Measurements from ENCODE around the gene HNRNPLL.
"Not testable (repeated sequence)": the region's sequence is repeated elsewhere in the genome, so short reads cannot be mapped to it uniquely, and the experiment has no call there.

HNRNPLL gene

GRCh38 chr2:38610851-38611801 lies 8.4 kb upstream of the HNRNPLL start:
- TF ChIP-seq CTCF (IDR thresholded peaks at IDR 0.05; ENCODE audit: low read depth, low read length, missing control alignments): no peak
- peak; percentile 77 for DNase-seq (ENCODE audit: low read depth)
- H3K4me3 ChIP-seq (ENCODE audit: low read depth, low read length): no peak overlapping the region

GRCh38 chr2:38609246-38609645 lies 6.5 kb upstream of the HNRNPLL start:
- not testable (repeated sequence) for H3K4me3 ChIP-seq (ENCODE audit: low read depth, low read length); DNase-seq (ENCODE audit: low read depth)

GRCh38 chr2:38608755-38609154 lies 6.0 kb upstream of the HNRNPLL start:
- no peak overlapping the region for H3K4me3 ChIP-seq (ENCODE audit: low read depth, low read length)
- TF ChIP-seq CTCF (IDR thresholded peaks at IDR 0.05; ENCODE audit: low read depth, low read length, missing control alignments): no peak
- DNase-seq (ENCODE audit: low read depth): no peak

- no peak for TF ChIP-seq CTCF (IDR thresholded peaks at IDR 0.05; ENCODE audit: low read depth, low read length, missing control alignments)
- DNase-seq (ENCODE audit: low read depth): no peak
- H3K4me3 ChIP-seq (ENCODE audit: low read depth, low read length): no peak overlapping the region
These were observed 2.6 kb upstream of the HNRNPLL start for GRCh38 chr2:38605298-38605830.

GRCh38 chr2:38603402-38604290 lies 918 bp upstream of the HNRNPLL start:
- DNase-seq (ENCODE audit: low read depth): peak; percentile 59
- peak; percentile 87 for TF ChIP-seq CTCF (IDR thresholded peaks at IDR 0.05; ENCODE audit: low read depth, low read length, missing control alignments)

GRCh38 chr2:38602136-38602731 lies 494 bp downstream of the HNRNPLL start:
- TF ChIP-seq CTCF (IDR thresholded peaks at IDR 0.05; ENCODE audit: low read depth, low read length, missing control alignments): no peak
- DNase-seq (ENCODE audit: low read depth): no peak
- peak overlapping the region; percentile 93 for H3K4me3 ChIP-seq (ENCODE audit: low read depth, low read length)

More at GRCh38 chr2:38603402-38604290, 918 bp upstream of the HNRNPLL start:
- peak overlapping the region; percentile 93 for H3K4me3 ChIP-seq (ENCODE audit: low read depth, low read length)
